GM13977 (cell line): ENCODE data around the gene DMC1.

Source experiments
- DNase-seq: peaks from one replicate; pipeline ENCODE4 v3.0.0; 2012; ENCODE audit warnings: low spot score
- CTCF ChIP-seq: IDR thresholded peaks from 2 replicates; pipeline ENCODE4 v1.5.1; 2012; ENCODE audit warnings: mild to moderate bottlenecking, control low read depth; ENCODE audit not compliant: insufficient read depth; ENCODE audit errors: extremely low read depth, missing control alignments
- in situ Hi-C: fragments of 300-500 bp; cut with MboI; formaldehyde crosslinking; loops from one replicate; pipeline ENCODE4 v1.12.0; 2022; ENCODE audit warnings: low sequenced_read_pairs, low pct_unique_long_range_greater_than_20kb, mixed read lengths, inconsistent platforms; ENCODE audit not compliant: unreplicated experiment

Gene DMC1

GRCh38 chr22:38490915-38491314 is 79.1 kb downstream of the DMC1 start:
- no peak for DNase-seq
- no peak for TF ChIP-seq CTCF
- in situ Hi-C loops = no loop called here

GRCh38 chr22:38490475-38490874 is 79.5 kb downstream of the DMC1 start:
- no peak for TF ChIP-seq CTCF
- no peak for DNase-seq
- in situ Hi-C loops = no loop called here

GRCh38 chr22:38489561-38490145 is 80.3 kb downstream of the DMC1 start:
- DNase-seq = no peak
- TF ChIP-seq CTCF = no peak
- in situ Hi-C loops = no loop called here

- DNase-seq = no peak
- TF ChIP-seq CTCF = no peak
- in situ Hi-C loops = no loop called here
Measured at GRCh38 chr22:38489142-38489541, 80.8 kb downstream of the DMC1 start.

GRCh38 chr22:38487946-38488345 is 82.0 kb downstream of the DMC1 start:
- no peak for DNase-seq
- in situ Hi-C loops = no loop called here
- no peak for TF ChIP-seq CTCF

- no peak for DNase-seq
- no peak for TF ChIP-seq CTCF
- in situ Hi-C loops = no loop called here
Measured at GRCh38 chr22:38485783-38486182, 84.2 kb downstream of the DMC1 start.

- no peak for DNase-seq
- no peak for TF ChIP-seq CTCF
- in situ Hi-C loops = no loop called here
Measured at GRCh38 chr22:38484244-38484643, 85.7 kb downstream of the DMC1 start.
